Renal cortical epithelial cell (primary cell): ENCODE measurements around the gene MCC. TPM values are rescaled to one million over a fixed set of nuclear protein-coding genes. Genes with fewer than 3 reads are reported as not detected.
"Not testable (repeated sequence)": the region's sequence is repeated elsewhere in the genome, so short reads cannot be mapped to it uniquely, and the experiment has no call there.

Experiments used
- DNase-seq: peaks from one replicate; pipeline ENCODE4 v3.0.0-alpha.2; 2011; ENCODE audit warnings: low read depth
- total RNA-seq: library from RNA; depleted of rRNA; stranded (reverse); fragments of >200 nt; gene quantifications from 2 replicates; pipeline ENCODE4 v1.2.3, GENCODE V29; 2014

The MCC gene
- total RNA-seq, 1 donor from 2014 or later, result 42.9 TPM

DNA sequence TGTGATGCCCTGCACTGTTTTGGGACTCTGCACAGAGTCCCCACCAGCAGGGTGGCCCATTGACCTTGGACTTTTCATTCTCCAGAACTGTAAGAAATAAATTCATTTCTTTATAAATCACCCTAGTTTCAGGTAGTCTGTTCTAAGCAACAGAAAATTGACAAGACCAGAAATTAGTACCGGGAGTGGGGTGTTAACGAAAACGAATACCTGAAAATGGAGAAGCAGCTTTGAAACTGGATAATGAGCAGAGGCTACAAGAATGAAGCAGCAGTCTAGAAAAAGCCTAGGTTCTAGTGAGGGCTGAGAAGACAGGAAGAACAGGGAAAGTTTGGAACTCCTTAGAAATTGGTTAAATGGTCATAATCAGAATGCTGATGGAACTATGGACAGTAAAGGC is 2.1 kb upstream of the MCC start:
- DNase-seq, result no peak

DNA sequence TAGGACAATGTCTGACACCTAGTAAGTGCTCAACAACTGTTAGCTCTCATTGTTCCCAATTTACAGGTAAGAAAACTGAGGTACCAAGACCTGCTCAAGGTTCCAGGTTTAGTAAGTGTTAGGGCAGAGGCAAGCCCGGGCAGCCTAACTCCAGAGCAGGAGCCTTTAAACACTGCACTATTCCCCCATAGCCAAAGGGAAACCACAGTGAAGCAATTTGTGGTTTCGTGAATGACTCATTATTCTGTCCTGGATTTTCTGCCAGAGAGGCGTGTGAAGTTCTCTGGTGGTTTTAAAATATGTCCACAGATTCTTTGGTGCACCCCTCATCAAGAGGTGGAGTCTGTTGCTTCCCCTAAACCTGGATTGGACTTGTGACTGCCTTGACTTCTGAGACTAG is 1.0 kb upstream of the MCC start:
- DNase-seq, result peak; percentile 99

GRCh38 chr5:113488645-113489184 is 462 bp upstream of the MCC start:
- peak; percentile 11 for DNase-seq

DNA sequence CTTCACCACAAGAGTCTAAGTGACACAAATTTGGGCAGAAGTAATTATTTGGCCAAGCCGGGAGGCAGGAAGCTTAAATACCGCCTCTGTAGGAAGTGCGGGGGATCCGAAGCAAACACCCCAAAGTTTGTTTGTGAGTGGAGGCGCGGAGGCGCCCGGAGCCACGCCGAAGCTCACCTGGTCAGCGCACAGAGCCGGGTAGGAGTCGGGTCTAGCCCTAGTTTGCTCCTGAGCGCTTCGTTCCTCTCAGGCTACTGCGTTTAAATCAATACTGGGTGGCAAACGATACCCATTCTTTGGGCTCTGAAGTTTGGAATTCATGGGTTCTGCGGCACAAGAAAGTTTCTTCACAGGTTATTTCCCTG is 855 bp downstream of the MCC start:
- DNase-seq, result no peak

DNA sequence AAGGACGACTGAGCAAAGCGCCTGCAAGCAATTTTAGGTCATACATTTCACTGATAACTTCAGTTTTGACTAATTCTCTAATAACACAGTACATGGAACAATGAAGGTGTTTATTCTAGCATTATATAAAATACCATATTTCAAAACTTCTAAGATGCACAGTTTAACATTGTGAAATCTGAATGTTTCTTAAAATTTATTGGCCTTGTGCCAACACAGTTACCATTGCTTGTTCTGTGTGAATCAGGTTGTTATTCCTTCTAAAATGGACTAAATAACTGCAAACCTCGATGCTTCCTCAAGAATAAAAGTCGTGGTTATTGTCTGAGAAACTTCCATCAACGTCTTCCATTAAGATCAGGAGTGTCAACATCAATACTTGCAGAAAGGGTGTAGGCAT is 8.0 kb downstream of the MCC start:
- no peak for DNase-seq

DNA sequence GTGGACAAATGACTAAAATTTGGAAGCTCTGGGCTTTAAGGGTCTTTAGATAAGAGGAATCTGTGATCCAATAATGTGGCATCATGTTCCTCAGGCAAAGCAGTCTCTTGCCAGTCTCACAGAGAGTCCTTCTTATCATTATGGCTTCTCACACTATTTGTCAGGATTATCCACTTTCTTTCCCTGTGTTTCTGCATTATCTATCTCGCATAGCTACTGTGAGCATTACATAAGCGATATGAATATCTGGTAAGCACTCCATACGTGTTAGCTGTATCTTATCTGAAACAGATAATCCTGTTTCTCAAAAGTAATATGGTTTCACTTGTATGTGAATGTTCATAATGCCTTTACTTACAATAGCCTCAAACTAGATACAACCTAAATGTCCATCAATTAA is 9.6 kb downstream of the MCC start:
- no peak for DNase-seq

- DNase-seq, result no peak
Observed at GRCh38 chr5:113474100-113474728, 14.0 kb downstream of the MCC start.

GRCh38 chr5:113463032-113463431 is 25.2 kb downstream of the MCC start:
- DNase-seq, result no peak

- not testable (repeated sequence) for DNase-seq
Observed at GRCh38 chr5:113457106-113457505, 31.1 kb downstream of the MCC start.

- DNase-seq, result no peak
Observed at GRCh38 chr5:113452941-113453340, 35.3 kb downstream of the MCC start.

DNA sequence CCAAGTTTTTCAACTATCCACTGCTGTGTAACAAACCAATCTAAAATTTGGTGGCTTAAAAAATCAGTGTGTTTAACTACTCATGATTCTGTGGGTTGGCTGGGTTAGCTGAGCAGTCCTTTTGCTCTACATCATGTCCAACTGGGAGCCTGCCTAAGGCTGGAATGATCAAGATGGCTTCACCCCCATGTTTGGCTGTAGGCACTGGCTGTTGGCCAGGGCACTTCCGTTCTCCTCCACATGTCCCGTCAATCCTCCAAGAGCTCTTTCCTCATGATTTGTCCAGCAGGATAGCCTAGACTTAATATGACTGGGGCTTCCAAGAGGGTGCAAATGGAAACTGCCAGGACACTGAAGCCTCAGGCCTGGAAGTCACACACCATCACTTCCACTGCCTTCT is 36.5 kb downstream of the MCC start:
- DNase-seq, result no peak

DNA sequence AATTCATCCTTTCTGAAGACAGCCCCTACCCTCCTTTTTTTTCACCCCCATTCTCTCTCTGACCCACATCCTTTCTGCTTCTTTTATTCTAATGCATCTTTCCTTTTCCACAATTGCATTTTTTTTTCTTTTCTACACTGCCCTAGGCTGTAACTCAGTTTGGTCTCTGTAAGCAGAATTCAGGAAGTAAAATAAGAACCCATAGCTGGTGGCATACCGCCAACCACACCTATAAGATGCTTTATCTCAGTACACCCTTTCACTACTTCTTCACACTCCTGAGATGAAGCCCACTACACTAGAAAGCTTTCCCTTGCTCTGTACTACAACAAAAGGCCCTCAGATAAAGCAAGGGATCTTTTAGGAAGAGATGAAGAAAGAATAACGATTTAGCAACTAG is 37.3 kb downstream of the MCC start:
- DNase-seq, result no peak

GRCh38 chr5:113450462-113450861 is 37.8 kb downstream of the MCC start:
- no peak for DNase-seq

DNA sequence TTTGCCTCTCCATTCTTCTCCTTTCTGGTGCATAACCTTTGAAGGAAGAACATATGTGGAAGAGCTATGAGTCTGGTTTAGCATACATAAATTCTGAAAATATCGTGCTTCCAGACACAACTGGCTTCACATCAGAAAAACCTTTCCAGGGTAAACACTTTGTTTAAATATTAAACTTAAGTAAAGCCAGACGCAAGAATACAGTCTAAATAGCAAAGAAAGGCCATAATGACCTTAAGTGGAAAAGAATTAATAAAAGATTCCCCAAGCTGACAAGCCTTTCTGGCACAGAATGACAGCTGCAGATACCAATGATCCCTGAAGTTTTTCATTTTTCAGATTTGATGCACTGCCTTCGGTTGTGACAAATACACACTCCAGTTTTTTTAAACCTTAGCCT is 40.0 kb downstream of the MCC start:
- no peak for DNase-seq

GRCh38 chr5:113447498-113448050 is 40.7 kb downstream of the MCC start:
- no peak for DNase-seq

GRCh38 chr5:113446358-113446927 is 41.8 kb downstream of the MCC start:
- no peak for DNase-seq

DNA sequence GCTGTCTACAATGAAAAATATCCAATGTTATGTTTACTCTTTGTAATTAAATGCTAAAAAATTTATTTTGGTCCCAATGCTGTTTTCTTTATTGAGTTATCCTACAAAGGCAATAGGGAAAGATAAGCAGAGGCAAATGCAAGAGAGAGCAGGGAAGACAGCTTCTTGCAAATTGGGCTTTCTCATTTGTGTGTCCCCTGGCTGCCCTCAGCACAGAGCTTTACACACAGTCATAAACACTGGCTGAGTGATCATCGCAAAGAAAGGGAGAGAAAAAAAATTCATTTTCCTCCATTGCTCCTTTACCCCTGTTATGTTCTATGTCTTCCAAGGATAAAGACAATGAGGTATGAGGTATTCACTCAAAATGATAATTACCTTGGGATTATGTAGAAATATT is 51.1 kb downstream of the MCC start:
- DNase-seq, result no peak

DNA sequence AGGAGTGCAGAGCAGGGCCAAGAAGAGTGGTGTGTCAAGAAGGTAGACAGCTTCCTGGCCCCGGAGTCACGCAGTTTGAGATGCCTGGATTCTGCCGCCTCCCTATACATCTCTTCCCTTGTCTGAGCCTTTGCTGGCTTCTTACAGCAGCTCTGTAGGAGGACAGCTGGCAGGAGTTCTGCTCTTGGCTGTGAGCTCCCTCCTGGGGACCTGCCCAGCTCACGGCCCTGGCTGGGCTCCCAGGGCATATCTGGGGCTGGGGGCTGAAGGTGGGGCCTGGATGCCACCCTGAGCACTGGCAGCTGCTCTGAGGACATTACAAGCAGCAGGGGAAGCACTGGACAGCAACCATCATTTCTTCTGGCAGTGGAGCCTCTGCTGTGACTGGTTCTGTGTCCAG is 52.7 kb downstream of the MCC start:
- DNase-seq, result no peak

DNA sequence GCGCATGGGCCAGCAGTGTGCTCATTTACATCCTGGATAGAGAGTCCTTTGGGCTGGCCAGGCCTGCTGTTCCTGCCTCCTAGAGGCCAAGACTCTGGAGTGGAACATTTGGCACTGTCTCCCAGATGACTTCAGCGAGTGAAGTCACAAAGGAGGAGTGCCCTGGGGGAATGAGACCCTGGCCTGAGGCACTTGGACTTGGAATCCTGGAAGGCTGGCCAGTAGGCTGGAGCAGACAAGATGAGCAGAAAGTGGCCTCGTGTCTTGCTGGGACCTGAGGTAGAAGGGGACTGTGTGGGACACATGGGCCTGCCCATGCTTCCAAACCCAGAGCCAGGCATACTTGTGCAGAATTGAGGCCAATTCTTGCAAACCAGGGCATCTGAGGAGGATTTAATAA is 53.4 kb downstream of the MCC start, which contains the start of gene TSSK1B:
TSSK1B (minus strand) TSS at position 101 of the 400 bp plus-strand sequence. CDS start 150 bp downstream, outside the sequence.
- DNase-seq, result no peak

DNA sequence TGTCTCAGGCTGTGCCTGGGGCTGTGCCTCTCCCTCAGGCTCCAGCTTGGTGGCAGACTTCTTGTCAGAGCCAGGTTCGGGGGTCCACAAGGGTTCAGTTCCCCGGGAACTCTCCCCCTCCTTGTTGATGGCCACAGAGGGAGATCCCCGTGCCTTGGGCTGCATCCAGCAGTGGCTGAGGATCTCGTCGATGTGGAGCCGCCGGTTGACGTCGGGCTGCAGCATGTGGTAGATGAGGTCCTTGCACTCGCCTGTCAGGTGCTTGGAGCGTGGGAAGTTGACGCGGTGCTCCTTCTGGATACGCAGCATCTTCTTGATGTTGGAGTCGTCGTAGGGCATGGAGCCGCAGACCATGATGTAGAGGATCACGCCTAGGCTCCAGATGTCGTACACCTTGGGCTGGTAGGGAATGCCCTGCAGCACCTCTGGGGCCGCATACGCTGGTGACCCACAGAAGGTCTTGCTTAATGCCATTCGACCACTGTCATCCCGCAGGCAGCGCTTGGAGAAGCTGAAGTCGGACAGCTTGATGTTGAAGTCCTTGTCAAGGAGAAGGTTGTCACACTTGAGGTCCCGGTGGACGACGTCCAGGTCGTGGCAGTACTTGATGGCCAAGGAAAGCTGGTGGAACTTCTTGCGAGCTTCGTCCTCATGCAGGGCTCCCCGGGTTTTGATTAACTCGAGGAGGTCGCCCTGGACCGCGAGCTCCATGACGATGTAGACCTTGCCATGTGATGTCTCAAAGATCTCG is 54.2 kb downstream of the MCC start:
- DNase-seq, result no peak

DNA sequence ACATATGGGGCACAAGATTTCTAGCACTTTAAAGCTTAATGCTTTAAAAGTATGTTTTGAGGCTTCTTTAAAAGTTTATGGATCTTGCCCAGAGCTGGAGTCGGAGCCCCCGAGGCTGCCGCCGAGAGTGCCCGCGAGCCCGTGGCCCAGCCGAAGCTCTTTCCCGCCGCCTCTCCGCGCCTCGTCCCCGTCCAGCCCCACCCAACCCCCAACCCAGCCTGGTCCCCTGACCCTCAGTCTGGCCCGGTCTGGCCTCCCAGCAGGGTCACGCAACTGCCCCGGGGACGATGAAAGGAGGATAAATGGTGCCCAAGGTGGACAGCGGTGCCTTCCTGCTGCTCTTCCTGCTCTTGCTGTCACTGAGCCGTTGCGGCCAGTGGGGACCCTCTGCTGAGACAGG is 55.2 kb downstream of the MCC start:
- DNase-seq, result no peak

DNA sequence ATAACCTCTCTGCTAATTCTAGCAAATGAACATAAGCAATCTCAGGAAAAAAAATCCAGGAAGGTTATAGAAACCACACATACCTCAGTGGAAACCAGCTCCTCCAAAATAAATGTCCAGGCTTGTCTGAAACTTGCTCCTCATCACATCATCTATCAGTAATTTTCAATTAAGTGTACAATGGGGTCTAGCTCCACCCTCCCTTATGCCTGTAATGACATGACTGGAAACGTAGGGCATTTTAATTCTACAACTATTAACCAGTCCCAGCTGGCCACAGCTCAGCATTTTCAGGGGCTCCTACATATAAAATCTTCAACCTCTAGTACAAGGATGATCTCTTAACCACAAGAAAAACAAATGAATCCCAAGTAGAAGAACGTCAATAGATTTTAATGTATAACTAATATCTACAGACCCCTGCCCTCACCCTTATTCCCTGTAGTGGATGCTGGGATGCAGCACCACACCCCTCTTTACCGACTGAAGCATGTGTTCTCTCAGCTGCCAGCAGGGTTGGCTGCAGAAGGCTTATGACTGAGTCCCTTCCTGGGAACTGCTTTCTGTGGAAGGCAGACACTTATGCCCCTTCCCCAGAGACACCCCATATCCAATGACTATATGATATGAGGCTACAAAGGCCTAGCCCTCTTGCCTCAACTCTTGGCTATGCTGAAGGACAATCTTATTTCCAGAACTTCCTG is 60.2 kb downstream of the MCC start:
- DNase-seq, result no peak
